Stimulated activated memory B cell treated with anti-CD40 and anti-IgM and Interleukin-4, amounts not matched to agents 10 μg/mL and 1 μg/mL and 100 μg/mL, for 72 hours (primary cell): ENCODE results near the gene ABCB4.
A peak's percentile ranks its signal among the peaks of the same experiment; 100 is the strongest.
"Not testable (repeated sequence)": the region's sequence is repeated elsewhere in the genome, so short reads cannot be mapped to it uniquely, and the experiment has no call there.

Experiments
- ATAC-seq: fragments of 150-1000 bp; cut with Tn5 transposase; 2 replicates; pipeline ENCODE4 v1.10.0; 2021
- H3K27ac Mint-ChIP-seq: one replicate; pipeline ENCODE4 v1.8.0; 2022; ENCODE audit warnings: mild to moderate bottlenecking, mixed read lengths
- H3K27me3 Mint-ChIP-seq: one replicate; pipeline ENCODE4 v1.8.0; 2022; ENCODE audit warnings: mixed read lengths
- H3K36me3 Mint-ChIP-seq: one replicate; pipeline ENCODE4 v1.8.0; 2022; ENCODE audit warnings: mixed read lengths
- H3K4me1 Mint-ChIP-seq: one replicate; pipeline ENCODE4 v1.8.0; 2022; ENCODE audit warnings: mixed read lengths
- H3K4me3 Mint-ChIP-seq: one replicate; pipeline ENCODE4 v1.8.0; 2022; ENCODE audit warnings: mild to moderate bottlenecking, moderate library complexity, mixed read lengths
- H3K9me3 Mint-ChIP-seq: one replicate; pipeline ENCODE4 v1.8.0; 2022; ENCODE audit warnings: mixed read lengths

Gene ABCB4

DNA sequence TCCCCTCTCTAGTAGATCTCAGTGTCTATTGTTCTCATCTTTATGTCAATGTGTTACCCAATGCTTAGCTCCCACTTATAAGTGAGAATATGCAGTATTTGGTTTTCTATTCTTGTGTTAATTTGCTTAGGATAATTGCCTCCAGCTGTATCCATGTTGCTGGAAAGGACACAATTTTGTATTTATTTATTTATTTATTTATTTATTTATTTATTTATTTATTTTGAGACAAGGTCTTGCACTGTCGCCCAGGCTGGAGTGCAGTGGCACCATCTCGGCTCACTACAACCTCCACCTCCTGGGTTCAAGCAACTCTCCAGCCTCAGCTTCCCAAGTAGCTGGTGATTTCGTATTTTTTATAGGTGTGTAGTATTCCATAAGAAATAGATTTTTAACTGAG, 15.0 kb downstream of the ABCB4 start:
- not testable (repeated sequence) for H3K27me3 Mint-ChIP-seq, ATAC-seq, H3K4me1 Mint-ChIP-seq, H3K4me3 Mint-ChIP-seq, H3K9me3 Mint-ChIP-seq, H3K27ac Mint-ChIP-seq
- peaks cover 39% of the 10 kb centered on the region for H3K36me3 Mint-ChIP-seq

DNA sequence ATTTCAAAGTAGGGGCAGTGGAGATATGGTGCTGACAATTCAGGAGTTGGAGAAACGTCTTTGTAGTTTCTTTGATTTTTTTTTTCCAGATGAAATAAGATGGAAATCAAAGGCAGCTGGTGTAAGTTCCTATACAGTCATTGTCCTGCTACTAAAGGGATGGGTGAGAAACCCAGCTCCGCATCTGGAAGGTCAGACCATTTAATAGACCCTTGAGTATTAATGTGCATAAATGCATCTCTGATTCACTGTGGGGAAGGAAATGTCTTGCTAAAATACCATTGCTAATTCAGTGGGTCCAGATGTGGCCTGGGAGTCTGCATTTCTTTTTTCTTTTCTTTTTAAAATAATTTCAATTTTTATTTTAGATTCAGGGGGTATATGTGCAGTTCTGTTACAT, 15.5 kb downstream of the ABCB4 start:
- Mint-ChIP-seq H3K9me3 (no peaks in the 10 kb centered on the region), H3K4me1 (no peaks in the 10 kb centered on the region), H3K4me3 (no peak overlapping the region), H3K36me3 (peaks cover 39% of the 10 kb centered on the region), H3K27ac (no peak overlapping the region), H3K27me3 (no peaks in the 10 kb centered on the region)
- ATAC-seq: no peak

DNA sequence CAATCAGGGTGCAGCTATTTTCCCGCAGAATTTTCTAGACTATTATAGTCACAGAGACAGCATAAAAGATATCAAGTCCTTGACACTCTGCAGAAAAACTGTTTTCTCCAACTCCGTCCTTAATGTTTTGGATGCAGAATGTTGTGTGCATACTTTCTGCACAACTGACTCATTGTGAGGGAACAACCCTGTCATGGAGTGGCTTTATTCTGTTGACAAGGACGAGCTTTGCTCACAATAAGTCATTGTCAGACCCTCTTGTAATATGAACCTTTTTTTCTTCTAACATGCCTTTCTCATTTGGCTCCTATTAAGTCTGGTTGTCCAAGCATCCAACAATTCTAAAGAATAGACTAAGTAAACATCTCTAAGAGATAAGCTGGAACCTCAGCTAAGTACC, 17.3 kb downstream of the ABCB4 start:
- ATAC-seq: no peak
- Mint-ChIP-seq H3K27ac (no peak overlapping the region), H3K4me1 (no peaks in the 10 kb centered on the region), H3K27me3 (no peaks in the 10 kb centered on the region), H3K9me3 (no peaks in the 10 kb centered on the region), H3K36me3 (peaks cover 30% of the 10 kb centered on the region), H3K4me3 (no peak overlapping the region)

DNA sequence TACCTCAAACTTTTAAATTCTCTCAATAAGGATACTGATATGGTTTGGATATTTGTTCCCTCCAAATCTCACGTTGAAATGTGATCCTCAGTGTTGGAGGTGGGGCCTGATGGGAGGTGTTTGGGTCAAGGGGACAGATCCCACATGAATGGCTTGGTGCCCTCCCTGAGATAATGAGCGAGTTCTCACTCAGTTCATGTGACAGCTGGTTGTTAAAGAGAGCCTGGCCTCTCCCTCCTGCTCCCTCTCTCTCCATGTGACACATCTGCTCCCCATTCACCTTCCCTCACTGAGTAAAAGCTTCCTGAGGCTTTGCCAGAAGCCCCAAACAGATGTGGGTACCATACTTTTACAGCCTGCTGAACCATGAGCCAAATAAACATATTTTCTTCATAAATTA, 19.2 kb downstream of the ABCB4 start:
- Mint-ChIP-seq H3K27ac (no peak overlapping the region), H3K4me3 (no peak overlapping the region), H3K9me3 (no peaks in the 10 kb centered on the region), H3K4me1 (no peaks in the 10 kb centered on the region), H3K36me3 (peaks cover 28% of the 10 kb centered on the region), H3K27me3 (no peaks in the 10 kb centered on the region)
- ATAC-seq: no peak

DNA sequence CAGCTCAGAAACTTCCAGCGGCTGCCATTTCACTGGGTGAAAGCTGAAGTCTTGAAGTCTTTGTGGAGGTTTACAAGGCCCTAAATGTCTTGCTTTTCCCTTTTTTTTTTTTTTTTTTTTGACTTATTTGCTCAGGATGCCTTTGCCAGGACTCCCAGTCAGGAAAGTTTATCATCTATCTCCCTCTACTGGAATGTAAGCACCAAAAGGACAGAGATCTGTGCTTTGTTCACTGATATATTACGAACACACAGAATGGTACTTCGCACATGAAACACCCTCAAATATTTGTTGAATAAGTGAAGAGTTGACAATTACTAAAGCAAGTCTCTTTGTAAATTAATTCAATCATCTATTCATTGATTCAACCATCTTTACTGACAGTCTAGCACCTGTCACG, 23.2 kb downstream of the ABCB4 start:
- no peaks in the 10 kb centered on the region for H3K9me3 Mint-ChIP-seq
- peaks cover 32% of the 10 kb centered on the region for H3K36me3 Mint-ChIP-seq
- no peak overlapping the region for H3K27ac Mint-ChIP-seq
- H3K27me3 Mint-ChIP-seq: no peaks in the 10 kb centered on the region
- no peak overlapping the region for H3K4me3 Mint-ChIP-seq
- no peak for ATAC-seq
- peaks cover 4% of the 10 kb centered on the region for H3K4me1 Mint-ChIP-seq

DNA sequence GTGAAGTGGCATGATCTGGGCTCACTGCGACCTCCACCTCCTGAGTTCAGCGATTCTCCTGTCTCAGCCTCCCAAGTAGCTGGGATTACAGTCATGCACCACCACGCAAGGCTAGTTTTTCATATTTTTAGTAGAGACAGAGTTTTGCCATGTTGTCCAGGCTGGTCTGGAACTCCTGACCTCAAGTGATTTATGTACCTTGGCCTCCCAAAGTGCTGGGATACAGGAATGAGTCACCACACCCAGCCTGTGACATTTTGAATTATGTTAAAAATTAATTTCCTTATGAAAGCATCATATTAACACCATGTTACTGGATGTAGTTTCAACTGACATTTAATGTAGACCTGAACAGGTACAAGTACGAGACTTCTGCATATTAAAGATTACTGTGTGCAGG, 24.3 kb downstream of the ABCB4 start:
- ATAC-seq: no peak
- Mint-ChIP-seq H3K4me1 (peaks cover 5% of the 10 kb centered on the region), H3K27me3 (no peaks in the 10 kb centered on the region), H3K27ac (no peak overlapping the region), H3K4me3 (no peak overlapping the region), H3K36me3 (peaks cover 23% of the 10 kb centered on the region), H3K9me3 (no peaks in the 10 kb centered on the region)

DNA sequence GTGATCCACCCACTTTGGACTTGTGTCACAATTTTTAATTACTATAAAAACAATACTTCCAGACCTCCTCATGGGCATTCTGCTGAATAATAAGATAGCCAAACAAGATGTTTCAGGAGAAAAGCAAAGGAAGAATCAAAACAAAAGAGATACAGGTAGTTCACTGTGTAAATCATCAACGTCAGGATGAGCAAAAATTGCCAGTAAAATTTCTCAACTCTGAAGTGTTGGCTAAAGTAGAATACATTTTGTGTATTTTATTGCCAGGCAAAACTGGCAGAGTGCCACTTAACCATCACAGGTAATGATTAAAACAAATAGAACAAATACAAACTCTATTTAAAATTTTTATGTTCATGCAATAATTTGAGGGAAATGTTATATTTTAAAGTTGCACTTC, 24.8 kb downstream of the ABCB4 start:
- no peak for ATAC-seq
- Mint-ChIP-seq H3K4me1 (peaks cover 10% of the 10 kb centered on the region), H3K36me3 (peaks cover 23% of the 10 kb centered on the region), H3K27me3 (no peaks in the 10 kb centered on the region), H3K9me3 (no peaks in the 10 kb centered on the region), H3K27ac (no peak overlapping the region), H3K4me3 (no peak overlapping the region)

DNA sequence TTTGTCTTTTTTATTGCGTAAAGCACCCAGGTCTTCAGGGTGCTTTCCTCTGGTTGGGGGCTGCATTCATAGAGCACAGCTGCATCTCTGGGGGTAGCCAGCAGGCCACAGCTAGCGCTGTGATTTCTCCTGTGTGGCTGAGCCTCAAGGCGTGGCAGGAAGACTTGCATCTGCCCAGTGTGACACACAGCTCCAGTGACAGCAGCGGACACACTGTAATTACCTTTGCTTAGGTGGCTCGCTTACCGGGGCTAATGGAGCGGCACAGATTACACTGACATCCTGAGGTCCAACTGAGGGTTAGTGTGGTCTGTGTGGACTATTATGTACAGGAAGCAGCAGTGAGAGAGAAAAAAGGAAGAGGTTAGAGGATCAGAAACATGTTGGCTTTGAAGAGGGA, 27.1 kb downstream of the ABCB4 start:
- H3K36me3 Mint-ChIP-seq: peaks cover 25% of the 10 kb centered on the region

DNA sequence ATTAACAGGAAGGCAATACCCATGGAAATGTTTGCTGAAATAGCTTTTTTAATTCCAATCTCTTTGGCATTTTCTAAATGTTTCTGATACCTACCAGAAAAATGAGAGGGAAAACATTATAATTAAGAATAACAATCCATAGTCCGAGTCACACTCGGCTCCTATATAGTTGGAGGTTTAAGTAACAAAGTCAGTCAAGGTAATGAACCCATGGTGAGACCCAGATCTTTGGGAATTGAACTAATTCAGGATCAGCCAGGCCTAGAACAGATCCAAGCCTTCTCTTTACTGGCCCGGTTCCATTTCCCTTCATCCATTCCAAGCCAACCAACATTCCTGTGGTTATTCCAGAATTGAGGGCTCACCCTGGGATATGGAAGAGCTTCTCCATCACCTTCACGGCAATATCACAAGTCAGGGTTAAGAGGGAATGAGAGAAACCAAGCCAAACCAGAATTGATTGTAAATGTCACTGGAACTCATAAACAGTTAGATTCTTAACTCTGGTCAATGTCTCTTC, 28.3 kb downstream of the ABCB4 start:
- H3K9me3 Mint-ChIP-seq: no peaks in the 10 kb centered on the region
- H3K27ac Mint-ChIP-seq: no peak overlapping the region
- ATAC-seq: no peak
- peaks cover 13% of the 10 kb centered on the region for H3K4me1 Mint-ChIP-seq
- no peak overlapping the region for H3K4me3 Mint-ChIP-seq
- peaks cover 37% of the 10 kb centered on the region for H3K36me3 Mint-ChIP-seq
- H3K27me3 Mint-ChIP-seq: no peaks in the 10 kb centered on the region

More for the DNA sequence above, 27.1 kb downstream of the ABCB4 start:
- no peak overlapping the region for H3K27ac Mint-ChIP-seq
- H3K9me3 Mint-ChIP-seq: no peaks in the 10 kb centered on the region
- H3K4me1 Mint-ChIP-seq: peaks cover 13% of the 10 kb centered on the region
- no peaks in the 10 kb centered on the region for H3K27me3 Mint-ChIP-seq
- no peak for ATAC-seq
- H3K4me3 Mint-ChIP-seq: no peak overlapping the region

DNA sequence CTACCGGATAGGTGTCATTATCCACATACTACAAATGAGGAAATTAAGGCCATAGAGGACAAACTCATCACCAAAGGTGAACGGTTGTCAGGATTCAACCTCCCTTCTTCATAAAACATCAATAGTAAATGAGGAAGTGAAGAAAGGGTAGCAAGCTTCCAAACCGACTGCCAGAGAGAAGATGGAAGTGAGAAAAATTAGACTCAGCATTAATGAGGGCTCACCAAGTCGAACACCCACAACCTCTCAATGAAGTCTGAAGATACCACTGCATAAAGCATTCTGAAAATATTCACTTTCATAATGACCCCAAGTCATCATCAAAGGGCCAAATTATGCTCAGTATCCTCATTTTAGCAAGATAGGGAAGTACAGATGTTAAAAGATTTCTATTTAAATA, 29.6 kb downstream of the ABCB4 start:
- Mint-ChIP-seq H3K4me3 (no peak overlapping the region), H3K27me3 (no peaks in the 10 kb centered on the region), H3K36me3 (peaks cover 32% of the 10 kb centered on the region), H3K27ac (no peak overlapping the region), H3K9me3 (no peaks in the 10 kb centered on the region), H3K4me1 (peaks cover 13% of the 10 kb centered on the region)
- ATAC-seq: peak; percentile 91

DNA sequence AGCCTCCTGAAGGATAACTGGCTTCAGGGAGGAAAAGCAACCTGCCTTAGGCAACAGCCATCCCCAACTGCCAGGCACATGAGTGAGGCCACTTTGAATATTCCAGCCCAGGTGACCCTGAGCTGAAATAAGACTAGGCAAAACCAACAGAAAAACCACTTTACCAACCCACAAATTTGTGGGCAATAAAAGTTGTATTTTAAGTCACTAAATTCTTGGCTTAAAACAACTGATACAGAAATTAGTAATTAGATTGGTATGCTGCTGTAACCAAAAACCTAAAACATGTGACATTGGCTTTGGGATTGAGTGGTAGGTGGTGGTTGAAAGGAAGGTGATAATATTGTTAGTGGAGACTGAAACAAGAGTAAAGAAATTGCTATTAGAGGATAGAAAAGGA, 39.9 kb downstream of the ABCB4 start:
- Mint-ChIP-seq H3K27ac (no peak overlapping the region), H3K27me3 (no peaks in the 10 kb centered on the region), H3K4me3 (no peak overlapping the region), H3K9me3 (no peaks in the 10 kb centered on the region), H3K4me1 (no peaks in the 10 kb centered on the region), H3K36me3 (peaks cover 39% of the 10 kb centered on the region)
- ATAC-seq: no peak

DNA sequence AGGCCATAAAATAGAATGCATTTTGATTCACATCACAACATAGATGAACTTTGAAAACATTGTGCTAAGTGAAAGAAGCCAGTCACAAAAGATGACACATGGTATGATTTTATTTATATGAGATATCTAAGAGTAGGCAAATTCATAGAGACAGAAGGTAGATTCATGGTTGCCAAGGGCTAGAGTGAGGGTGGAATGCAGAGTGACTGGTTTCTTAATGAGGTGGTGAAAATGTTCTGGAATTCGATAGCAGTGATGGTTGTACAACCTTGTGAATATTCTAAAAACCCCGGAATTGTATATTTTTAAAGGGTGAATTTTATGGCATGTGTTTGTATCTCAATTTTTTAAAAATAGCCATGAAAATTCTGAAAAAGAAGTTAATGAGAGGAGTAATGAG, 42.9 kb downstream of the ABCB4 start:
- Mint-ChIP-seq H3K9me3 (no peaks in the 10 kb centered on the region), H3K36me3 (peaks cover 47% of the 10 kb centered on the region), H3K27me3 (no peaks in the 10 kb centered on the region), H3K4me3 (no peak overlapping the region), H3K4me1 (peaks cover 9% of the 10 kb centered on the region), H3K27ac (no peak overlapping the region)
- ATAC-seq: no peak

DNA sequence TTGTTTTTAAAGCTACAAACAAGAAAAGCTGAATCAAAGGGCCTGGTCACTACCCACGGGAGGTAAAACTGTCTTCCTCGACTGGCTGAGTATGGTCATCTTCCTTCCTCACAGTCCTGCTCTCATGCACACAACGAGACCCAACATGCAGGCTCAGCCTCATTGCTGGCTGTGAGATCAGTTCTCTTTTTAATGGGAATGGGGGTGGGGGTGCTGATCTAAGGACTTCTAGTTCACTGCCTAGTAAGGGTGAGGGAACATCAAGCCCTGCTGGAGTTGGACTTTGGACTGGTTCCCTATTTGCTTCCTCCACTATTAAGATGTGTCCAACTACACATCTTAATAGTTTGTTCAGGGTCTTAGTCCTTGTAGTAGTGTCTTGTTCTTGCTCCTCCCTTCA, 48.2 kb downstream of the ABCB4 start:
- Mint-ChIP-seq H3K27ac (no peak overlapping the region), H3K4me1 (peaks cover 25% of the 10 kb centered on the region), H3K36me3 (peaks cover 40% of the 10 kb centered on the region), H3K9me3 (no peaks in the 10 kb centered on the region), H3K4me3 (no peak overlapping the region), H3K27me3 (no peaks in the 10 kb centered on the region)
- ATAC-seq: no peak

DNA sequence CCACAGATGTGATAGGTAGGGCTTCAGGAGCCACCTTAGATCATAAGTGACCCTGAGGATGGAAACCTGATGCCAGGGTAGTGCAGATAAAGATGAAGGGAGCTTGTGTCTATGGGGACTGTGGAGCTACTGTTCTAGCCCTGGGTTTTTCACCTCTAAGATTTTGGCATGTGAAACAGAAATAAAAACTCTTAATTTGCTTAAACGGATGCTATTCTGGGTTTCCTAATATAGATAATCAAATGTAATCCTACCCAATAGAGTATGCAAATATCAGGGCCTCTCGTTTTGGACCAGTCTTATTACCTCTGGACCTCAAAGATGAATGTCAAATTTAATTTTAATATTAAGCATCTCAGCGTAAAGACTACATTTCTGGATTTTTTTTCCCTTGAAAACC, 49.3 kb downstream of the ABCB4 start:
- peaks cover 25% of the 10 kb centered on the region for H3K4me1 Mint-ChIP-seq
- H3K27me3 Mint-ChIP-seq: no peaks in the 10 kb centered on the region
- H3K4me3 Mint-ChIP-seq: no peak overlapping the region
- no peak for ATAC-seq
- no peaks in the 10 kb centered on the region for H3K9me3 Mint-ChIP-seq
- no peak overlapping the region for H3K27ac Mint-ChIP-seq
- H3K36me3 Mint-ChIP-seq: peaks cover 34% of the 10 kb centered on the region

DNA sequence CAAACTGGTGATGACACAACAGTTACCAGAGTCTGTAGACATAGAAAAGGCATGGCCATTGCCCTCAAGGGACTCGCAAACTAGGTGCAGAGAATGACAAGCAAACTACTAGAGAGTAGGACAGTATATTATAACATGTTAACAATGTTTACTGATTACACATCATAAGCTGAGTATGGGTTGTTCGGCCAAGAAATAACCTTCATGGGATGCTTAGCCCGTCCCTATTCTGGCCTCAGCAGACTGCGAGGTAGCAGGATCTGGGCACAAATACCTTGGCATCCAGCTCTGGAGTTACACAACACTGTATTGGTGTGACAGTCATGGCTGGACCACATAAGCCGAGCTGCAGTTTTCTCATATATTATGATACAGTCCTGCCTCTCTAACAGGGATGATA, 51.4 kb downstream of the ABCB4 start:
- Mint-ChIP-seq H3K36me3 (peaks cover 30% of the 10 kb centered on the region), H3K27ac (no peak overlapping the region), H3K4me1 (peaks cover 25% of the 10 kb centered on the region), H3K9me3 (no peaks in the 10 kb centered on the region), H3K27me3 (no peaks in the 10 kb centered on the region), H3K4me3 (no peak overlapping the region)
- ATAC-seq: no peak

DNA sequence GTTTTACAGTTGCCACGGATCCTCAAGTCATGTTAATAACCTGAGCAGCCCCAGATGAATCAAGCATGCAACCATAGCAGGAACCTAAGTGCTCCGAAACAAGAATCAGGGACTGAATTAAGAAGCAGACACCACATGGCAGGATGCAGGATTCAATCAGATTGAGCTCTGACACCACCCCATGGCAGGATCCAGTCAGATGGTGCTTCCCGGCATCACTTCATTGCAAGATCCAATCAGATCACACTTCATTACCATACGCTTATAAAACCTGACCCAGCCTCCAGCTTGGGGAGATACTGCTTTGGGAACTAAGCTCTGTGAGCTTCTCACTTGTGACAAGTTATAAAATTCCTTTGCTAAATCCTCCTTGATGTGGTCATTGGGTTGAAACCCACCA, 55.3 kb downstream of the ABCB4 start:
- Mint-ChIP-seq H3K4me1 (peaks cover 6% of the 10 kb centered on the region), H3K4me3 (no peak overlapping the region), H3K9me3 (no peaks in the 10 kb centered on the region), H3K27me3 (no peaks in the 10 kb centered on the region), H3K36me3 (peaks cover 11% of the 10 kb centered on the region), H3K27ac (no peak overlapping the region)
- no peak for ATAC-seq
